NOMO-1 treated with DMSO at 0.1 percent for 48 hours (cell line): ENCODE data around the gene ADAMTS10.
A peak's percentile ranks its signal among the peaks of the same experiment; 100 is the strongest.
"Not testable (repeated sequence)": the region's sequence is repeated elsewhere in the genome, so short reads cannot be mapped to it uniquely, and the experiment has no call there.

Experiments used
- DNase-seq: peaks from one replicate; lab custom pipeline; 2025; ENCODE audit not compliant: unreplicated experiment; lab: John Stamatoyannopoulos, UW

The ADAMTS10 gene

DNA sequence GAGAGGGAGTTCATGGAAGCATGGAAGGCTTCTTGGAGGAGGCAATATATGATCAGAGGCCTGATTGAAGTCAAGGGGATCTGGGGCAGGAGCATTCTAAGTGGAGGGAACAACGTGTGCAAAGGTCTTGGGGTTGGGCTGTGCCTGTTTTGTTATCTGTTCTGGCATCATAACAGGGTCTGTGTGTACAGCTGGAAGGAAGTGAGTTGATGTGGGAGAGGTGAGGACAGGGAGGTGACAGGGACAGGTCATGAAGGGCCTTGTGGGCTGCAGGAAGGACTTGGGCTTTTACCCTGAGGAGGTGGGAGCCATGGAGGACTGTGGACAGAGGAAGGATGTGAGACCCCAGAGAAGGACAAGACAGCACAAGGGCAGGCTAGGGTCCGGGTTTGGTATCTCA is 18.7 kb upstream of the ADAMTS10 start:
- DNase-seq, result no peak

DNA sequence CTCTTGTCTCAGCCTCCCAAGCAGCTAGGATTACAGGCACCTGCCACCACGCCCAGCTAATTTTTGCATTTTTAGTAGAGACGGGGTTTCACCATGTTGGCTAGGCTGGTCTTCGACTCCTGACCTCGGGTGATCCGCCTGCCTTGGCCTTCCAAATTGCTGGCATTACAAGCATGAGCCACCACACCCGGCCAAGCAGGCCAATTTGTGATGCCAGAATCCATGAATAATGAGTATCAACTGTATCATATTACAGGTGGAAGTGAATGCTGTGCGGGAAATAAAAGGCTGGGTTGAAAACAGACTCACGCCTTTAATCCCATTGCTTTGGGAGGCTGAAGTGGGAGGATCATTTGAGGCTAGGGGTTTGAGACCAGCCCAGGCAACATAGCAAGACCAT is 16.3 kb upstream of the ADAMTS10 start:
- no peak for DNase-seq

DNA sequence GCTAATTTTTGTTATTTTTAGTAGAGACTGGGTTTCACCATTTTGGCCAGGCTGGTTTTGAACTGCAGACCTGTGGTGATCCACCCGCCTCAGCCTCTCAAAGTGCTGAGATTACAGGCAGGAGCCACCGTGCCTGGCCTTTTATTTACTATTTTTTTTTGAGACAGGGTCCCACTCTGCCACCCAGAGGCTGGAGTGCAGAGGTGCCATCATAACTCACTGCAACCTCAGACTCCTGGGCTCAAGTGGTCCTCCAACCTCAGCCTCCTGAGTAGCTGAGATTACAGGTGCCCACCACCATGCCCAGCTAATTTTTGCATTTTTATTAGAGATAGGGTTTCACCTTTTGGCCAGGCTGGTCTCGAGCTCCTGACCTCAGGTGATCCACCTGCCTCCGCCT is 12.4 kb upstream of the ADAMTS10 start:
- DNase-seq, result not testable (repeated sequence)

DNA sequence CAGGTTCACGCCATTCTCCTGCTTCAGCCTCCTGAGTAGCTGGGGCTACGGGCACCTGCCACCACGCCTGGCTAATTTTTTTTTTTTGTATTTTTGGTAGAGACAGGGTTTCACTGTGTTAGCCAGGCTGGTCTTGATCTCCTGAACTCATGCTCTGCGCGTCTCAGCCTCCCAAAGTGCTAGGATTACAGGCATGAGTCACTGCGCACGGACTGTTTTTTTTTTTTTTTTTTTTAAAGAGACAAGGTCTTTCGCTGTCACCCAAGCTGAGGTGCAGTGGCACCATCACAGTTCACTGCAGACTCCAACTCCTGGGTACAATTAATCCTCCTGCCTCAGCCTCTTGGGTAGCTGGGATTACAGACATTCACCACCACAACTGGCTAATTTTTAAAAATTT is 8.2 kb upstream of the ADAMTS10 start:
- no peak for DNase-seq

DNA sequence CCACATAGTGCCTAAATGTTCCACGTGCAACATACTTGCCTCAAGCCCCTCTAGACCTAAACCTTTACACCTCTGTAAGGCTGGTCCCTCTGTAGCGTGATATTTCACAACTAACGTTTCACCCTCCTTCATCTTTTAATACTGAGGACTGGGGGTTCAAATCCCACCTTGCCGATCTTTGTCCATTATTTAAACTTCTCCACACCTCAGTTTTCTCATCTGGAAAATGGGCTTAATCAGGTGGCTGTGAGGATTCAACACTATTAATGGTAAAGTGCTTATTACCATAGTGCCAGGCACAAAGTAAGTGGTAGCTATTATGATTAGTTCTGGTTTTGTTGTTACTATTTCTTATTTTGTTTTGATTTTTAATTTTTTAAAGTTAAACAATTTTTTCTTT is 7.5 kb upstream of the ADAMTS10 start:
- no peak for DNase-seq

GRCh38 chr19:8617325-8617724 is 6.8 kb upstream of the ADAMTS10 start:
- DNase-seq, result not testable (repeated sequence)

DNA sequence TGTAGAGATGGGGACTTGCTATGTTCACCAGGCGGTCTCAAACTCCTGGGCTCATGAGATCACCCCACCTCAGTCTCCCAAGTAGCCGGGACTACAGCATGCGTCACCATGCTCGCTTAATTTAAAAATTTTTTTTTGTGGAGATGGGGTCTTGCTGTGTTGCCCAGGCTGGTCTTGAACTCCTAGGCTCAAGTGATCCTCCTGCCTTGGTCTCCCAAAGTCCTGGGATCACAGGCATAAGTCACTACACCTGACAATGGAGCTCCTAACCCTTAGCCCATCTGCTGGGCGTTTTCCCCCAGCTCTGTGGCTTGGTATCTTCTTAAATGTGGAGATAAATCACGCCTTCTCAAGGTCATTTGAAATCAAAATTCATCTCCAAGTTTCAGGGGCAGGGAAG is 6.3 kb upstream of the ADAMTS10 start:
- no peak for DNase-seq

DNA sequence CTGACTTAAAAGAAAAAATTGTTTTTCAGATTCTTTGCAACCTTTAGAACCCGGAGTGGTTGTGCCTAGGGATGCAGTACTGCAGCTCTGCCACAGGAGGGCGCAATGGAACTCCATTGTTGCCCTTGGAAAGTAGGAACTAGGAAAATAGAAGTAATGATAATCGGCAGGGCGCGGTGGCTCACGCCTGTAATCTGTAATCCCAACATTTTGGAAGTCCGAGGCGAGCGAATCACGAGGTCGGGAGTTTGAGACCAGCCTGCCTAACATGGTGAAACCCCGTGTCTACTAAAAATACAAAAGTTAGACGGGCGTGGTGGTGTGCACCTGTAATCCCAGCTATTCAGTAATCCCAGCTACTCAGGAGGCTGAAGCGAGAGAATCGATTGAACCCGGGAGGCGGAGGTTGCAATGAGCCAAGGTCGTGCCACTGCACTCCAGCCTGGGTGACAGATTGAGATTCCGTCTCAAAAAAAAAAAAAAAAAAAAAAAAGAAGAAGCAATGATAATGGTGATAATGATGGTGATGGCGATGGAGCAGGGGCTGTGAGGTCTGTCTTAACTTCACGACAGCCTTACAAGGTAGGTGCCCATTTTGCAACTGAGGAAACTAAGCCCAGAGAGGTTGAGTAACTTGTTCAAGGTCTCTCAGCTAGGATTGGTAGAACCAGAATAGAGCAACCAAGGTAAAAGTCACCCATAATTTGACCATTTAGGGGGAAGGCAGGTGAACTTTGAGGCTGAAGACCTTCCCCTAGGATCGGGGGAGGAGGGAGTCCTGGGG is 5.5 kb upstream of the ADAMTS10 start:
- peak; percentile 66 for DNase-seq

DNA sequence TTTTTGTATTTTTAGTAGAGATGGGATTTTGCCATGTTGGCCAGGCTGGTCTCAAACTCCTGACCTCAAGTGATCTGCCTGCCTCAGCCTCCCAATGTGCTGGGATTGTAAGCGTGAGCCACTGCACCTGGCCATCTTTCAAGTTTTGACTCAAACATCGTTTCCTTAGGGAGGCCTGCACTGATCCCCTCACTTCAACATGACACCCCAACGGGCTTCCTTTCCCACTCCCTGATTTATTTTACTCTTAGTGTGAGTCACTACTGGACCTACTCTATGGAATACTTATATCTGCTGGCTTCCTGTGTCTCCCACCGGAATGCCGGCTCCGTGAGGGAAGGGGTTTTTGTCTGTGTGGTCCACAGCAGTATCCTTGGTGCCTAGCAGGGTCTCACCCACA is 4.5 kb upstream of the ADAMTS10 start:
- no peak for DNase-seq

- no peak for DNase-seq
These were observed 3.9 kb upstream of the ADAMTS10 start for GRCh38 chr19:8614455-8614854.

GRCh38 chr19:8612807-8613171 is 2.3 kb upstream of the ADAMTS10 start:
- DNase-seq, result no peak

DNA sequence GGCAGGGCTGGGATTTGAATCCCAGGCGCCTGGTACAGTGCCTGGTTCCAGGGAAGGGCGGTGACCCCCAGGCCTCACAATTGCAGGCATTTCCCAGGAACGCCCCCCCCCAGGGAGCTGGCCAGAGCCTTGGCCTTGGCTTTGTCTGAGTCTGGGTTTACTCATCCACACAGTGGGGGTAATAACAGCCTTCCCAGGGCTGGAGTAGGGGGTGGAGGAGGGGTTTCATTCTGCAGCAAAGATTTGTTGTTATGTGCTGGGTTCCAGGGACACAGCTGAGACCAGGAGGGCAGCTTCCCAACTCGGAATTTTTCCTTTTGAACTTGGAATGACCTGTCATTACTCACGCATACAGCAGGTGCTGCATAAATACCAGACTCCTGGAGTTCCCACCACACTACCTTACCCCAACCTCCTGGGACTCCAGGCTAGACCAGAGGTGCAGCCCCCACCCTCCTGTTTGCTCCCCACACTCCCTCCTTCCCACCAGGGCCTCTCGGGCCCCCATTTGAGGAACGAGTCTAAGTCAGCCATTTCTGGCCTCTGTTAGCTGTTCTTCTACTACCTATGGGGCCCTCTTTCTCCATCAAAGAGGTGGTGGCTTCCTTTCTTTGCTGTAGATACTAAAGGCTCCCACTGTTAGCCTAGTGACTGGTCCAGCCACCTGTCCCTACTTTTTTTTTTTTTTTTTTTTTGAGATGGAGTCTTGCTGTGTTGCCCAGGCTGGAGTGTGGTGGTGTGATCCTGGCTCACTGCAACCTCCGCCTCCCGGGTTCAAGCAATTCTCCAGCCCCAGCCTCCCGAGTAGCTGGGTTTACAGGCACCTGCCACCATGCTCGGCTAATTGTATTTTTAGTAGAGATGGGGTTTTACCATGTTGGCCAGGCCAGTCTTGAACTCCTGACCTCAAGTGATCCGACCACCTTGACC is 1.6 kb upstream of the ADAMTS10 start:
- DNase-seq, result no peak

DNA sequence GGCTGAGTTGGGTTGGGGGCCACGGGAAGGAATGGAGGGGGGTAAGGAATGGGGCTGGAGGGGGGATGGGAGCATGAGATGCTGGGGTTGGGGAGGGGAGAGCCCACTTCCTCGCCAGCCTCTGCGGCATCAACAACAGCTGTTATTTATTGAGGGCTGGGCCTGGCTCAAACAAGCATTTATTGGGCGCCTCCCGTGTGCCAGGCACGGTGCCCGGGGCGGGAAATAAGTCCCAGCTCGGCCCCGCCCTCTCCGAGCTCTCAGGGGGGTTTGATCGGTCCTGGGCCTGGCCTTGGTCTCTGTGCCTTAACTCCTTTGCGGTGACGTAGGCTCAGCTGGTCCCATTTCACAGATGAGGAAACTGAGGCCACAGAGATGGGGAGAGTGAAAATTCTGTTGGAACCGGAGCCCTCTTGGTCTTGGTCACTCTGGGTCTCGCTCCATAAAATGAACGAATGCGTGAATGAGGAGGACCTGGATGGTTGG is 919 bp upstream of the ADAMTS10 start:
- no peak for DNase-seq

- DNase-seq, result no peak
These were observed 403 bp upstream of the ADAMTS10 start for GRCh38 chr19:8610936-8611300.

DNA sequence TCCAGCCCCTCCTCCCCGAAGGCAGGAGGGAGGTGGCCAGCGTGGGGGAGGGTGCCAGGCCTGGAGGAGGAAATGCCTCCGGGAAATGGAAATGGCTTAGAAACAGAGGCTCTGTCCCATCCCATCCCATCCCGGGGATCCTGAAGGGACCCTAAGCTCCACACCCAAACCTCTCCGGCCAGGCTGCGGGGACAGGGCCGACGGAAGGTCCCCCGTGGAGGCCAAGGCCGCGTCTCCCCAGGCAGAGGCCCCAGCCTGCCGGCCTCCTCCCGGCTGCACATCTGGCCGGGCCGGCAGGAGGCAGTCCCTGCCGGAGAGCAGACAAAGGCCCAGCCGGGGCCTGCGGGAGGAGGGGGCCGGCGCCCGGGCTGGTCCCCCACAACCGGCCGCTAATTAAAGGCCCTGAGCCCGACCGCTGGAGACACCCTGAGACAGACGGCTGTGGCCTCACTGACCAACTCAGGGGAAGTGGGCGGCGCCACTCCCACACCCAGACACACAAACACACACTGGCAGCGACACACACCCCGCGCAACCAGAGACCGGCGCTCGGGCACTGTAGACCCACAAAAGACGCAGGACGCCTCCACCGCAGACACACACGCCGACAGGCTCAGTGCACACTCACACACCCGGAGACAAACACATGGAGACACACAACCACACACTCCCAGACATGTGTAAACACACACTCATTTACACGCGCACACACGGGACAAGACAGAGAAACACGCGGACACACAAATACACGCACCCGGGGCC is 1.1 kb downstream of the ADAMTS10 start:
- peak; percentile 14 for DNase-seq

- DNase-seq, result no peak
These were observed 1.6 kb downstream of the ADAMTS10 start for GRCh38 chr19:8608941-8609278.

DNA sequence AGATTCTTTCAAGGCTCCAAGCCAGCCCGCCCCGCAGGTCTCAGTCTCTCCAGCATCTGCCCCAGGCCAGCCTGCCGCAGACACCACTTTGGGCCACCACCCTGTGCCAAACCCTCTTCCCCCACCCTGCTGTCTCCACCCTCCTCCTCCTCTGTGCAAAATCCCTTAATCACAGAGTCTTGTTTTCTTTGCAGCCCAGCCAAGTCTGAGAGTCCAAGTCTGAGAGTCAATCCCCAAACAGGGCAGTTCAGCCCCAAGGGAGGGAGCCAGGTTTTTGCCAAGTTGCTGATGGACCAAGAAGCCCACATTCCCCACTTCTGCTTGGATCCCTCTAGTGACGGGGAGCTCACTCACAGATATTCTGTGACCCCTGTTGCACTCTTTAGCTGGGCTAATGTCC is 3.1 kb downstream of the ADAMTS10 start:
- no peak for DNase-seq

GRCh38 chr19:8605514-8605913 is 5.0 kb downstream of the ADAMTS10 start:
- no peak for DNase-seq

- DNase-seq, result no peak
These were observed 8.7 kb downstream of the ADAMTS10 start for GRCh38 chr19:8601796-8602195.

- no peak for DNase-seq
These were observed 9.7 kb downstream of the ADAMTS10 start for GRCh38 chr19:8600816-8601215.

DNA sequence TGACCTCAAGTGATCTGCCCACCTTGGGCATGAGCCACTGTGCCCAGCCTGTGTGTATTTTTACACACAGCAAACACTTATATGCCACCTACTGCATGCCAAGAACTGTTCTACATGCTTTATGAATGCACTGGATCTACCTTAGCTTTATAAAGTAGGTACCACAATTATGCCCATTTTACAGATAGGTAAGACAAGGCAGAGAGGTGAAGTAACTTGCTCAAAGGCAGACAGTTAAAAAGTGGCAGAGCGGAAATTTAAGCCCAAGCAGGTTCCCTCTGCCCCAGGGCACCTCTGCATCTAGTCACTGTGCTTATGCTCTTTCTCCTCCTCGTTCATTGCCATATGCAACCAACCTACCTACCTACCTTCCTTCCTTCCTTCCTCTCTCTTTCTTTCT is 10.5 kb downstream of the ADAMTS10 start:
- DNase-seq, result no peak

GRCh38 chr19:8596168-8596567 is 14.3 kb downstream of the ADAMTS10 start:
- DNase-seq, result no peak
